NCI-H187 (cell line): ENCODE measurements around the gene KRTAP4-11.
"Not testable (repeated sequence)": the region's sequence is repeated elsewhere in the genome, so short reads cannot be mapped to it uniquely, and the experiment has no call there.

Source experiments
- DNase-seq, 2 experiments: peaks; one replicate each; lab custom pipeline; 2025; lab: John Stamatoyannopoulos, UW

Gene KRTAP4-11

DNA sequence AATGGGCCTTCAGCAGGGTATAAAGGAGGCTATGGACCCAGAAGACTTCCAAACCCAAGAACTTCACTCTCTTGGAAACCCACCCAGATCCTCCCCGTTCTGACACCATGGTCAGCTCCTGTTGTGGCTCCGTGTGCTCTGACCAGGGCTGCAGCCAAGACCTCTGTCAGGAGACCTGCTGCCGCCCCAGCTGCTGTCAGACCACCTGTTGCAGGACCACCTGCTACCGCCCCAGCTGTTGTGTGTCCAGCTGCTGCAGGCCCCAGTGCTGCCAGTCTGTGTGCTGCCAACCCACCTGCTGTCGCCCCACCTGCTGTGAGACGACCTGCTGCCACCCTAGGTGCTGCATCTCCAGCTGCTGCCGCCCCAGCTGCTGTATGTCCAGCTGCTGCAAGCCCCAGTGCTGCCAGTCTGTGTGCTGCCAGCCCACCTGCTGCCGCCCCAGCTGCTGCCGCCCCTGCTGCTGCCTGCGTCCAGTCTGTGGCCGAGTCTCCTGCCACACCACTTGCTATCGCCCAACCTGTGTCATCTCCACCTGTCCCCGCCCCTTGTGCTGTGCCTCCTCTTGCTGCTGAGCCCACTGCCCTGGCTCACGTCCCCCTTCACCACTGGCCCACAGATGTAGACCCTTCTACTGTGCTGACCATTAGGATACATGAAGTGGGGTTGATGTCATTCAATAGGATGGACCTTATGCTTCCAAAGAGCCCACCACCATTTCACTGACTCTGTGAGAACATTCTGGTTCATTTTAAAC lies 33.9 kb downstream of the KRTAP4-11 start, which contains the start of gene KRTAP4-7:
Gene KRTAP4-7, plus strand, starts transcription at position 51 of the 757 bp plus-strand sequence. Its CDS starts 57 bp downstream, at position 108.
- DNase-seq = not testable (repeated sequence)

DNA sequence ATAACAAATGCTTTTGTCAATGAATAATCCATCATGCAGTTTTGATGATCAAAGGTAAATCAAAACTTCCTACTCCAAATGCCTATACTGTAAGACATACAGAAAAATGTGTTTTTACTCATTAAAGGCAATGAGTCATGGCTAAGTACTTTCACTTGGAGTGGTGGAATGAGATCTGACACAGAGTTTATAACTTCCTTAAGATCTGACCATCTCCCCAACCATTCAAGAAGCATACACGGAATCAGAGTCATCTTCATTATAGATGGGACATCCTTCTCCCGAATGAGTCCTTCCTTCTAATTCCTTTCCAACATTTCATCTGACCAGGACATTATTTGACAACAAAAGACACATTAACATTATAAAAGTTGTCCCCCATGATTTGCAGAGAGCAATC lies 34.7 kb downstream of the KRTAP4-11 start:
- not testable (repeated sequence) for DNase-seq

DNA sequence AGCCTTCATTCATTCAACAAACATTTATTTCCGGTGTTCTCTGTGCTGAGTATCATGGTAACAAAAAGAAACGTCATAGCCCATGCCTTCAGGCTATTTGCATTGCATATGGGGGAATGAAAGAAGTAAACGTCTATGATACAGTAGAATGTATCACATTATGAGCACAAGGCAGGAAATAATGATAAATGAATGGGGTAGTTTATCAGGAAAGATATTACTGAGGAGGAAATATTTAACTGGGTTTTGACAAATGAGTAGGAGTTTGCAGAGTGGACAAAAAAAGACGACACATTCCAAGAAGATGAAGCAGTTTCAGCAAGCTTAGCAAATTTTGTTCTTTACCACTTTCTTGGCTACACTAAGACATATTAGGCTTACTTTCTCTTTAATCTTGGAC lies 35.5 kb downstream of the KRTAP4-11 start:
- DNase-seq = no peak

DNA sequence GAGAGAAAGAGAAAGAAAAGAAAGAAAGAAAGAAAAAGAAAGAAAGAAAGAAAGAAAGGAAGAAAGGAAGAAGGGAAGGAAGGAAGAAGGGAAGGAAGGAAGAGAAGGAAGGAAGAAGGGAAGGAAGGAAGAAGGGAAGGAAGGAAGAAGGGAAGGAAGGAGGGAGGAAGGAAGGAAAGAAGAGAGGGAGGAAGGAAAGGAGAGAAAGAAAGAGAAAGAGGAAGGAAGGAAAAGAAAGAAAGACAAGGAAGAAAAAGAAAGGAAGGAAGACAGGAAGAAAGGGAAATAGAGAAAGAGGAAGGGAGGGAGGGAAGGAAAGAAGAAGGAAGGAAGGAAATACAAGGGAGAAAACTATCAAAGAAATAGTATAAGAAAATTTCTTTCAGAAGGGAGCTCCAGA lies 41.4 kb downstream of the KRTAP4-11 start:
- DNase-seq = no peak

DNA sequence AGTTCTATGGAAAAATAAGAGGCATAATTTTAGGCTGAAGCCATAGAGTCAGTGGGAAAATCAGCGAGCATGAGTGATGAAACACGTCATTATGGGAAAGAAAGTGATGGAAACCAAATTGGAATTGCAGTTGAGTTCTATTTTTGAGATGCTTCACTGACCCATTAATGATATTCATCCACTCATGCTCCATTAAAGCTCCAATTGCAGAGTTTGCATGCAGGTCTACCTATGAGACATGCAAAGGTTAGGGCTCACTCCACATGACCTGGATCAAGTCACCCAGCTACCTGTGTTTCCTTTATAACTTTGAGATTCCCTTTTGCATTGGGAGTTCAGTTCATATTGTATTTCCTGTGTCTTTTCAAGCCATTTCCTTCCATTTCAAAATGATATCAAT lies 44.5 kb downstream of the KRTAP4-11 start:
- no peak for DNase-seq

DNA sequence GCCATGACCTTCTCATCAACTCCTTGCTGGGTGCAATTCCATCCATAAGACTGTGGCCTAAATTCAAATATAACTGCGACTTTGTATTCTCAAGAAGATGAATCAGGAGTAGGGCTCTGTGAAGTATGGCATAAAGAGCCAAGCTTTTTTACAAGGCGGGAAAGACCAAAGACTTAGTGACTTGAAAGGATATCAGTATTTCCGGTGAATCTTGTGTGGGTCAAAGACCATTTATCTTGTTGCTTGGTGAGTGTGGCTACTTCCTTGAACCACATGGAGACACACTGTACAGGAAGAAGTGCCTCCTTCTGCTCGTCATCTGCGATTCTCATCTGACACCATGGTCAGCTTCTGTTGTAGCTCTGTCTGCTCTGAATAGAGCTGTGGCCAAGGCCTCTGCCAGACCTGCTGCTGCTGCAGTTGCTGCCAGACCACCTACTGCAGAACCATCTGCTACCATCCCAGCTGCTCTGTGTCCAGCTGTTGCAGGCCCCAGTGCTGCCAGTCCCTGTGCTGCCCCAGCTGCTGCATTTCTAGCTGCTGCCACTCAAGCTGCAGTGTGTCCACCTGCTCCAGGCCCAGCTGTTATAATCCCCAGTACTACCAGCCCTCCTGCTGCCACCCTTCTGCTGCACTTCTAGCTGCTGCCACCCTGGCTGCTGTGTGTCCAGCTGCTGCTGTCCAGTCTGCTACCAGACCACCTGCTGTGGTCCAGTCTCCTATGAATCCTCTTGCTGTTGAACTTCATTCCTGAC lies 46.4 kb downstream of the KRTAP4-11 start:
- no peak for DNase-seq

DNA sequence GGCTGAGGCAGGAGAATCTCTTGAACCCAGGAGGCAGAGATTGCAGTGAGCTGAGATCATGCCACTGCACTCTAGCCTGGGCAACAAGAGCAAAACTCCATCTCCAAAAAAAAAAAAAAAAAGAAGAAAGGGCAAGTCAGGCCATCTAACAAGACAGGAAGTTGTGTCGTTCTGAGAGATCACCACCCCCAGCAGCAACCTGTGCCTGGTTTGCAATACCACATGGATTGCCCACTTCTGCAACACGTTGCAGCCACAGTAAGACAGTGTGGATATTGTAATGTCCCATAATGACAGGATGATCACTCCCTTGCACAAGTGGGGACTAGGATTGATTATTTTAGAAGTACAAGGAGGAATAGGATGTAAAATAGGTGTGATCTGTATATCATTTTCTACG lies 49.1 kb downstream of the KRTAP4-11 start:
- DNase-seq = no peak

DNA sequence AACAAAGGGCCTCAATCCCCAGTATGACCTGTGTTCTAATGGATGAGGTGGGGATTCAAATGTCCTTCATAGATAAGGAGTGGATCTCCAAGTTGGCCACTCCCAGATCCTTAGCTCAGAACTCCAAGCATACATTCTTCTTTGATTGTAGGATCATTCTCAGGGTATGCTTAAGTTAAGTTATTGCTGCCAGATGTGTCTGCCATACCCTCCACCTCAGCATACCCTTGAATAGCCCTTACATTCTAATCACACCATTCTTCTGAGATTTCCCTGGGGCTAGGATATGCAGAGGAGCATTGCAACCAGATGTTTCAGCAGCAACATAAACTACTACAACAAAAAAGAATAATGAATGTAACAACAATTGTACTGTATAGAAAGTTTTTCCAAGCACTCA lies 50.9 kb downstream of the KRTAP4-11 start:
- no peak for DNase-seq
